ENCODE measurements around the gene MICALL2. TPM values are rescaled to one million over a fixed set of nuclear protein-coding genes. Genes with fewer than 3 reads are reported as not detected.
A peak's percentile ranks its signal among the peaks of the same experiment; 100 is the strongest.

Gene MICALL2
- total RNA-seq, result 10 to 100 TPM; 23.3 to 26.7 TPM

DNA sequence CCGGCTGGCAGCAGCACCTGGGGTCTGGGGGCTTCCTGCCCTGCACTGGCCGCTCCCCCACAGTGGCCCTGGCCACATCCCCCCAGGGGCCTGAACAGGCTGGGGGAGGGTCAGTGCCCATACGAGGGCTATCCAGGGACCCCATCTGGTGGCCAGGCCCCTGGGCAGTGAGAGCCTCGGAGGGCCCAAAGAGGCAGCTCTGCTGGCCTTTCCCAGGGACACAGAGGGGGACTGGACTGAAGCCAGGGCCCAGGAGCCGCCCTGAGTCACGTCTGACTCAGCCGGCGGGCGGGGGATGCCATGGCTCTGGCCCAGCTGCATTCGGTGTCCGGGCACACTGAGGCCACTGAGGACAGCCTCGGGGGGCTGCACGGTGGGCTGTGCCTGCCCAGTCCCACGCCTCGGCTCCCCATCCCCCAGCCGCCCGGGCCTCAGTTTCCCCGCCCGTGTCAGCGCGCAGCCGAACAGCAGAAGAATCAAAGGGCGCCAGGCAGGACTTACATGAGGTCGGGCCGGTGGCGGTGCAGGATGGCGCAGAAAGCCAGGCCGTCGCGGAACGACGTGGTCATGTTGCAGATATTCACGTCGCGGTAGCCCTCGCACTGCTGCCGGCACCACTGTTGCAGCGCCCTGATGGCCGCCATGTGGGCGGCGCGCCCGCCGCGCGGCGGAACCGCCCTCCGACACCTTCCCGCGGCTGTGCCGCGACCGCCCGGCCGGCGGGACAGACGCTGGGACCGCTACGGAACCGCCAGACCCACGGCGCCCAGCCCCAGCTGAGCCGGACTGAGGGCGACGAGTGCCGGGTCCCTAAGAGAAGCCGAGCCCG, at the start of gene MICALL2:
MICALL2 (minus strand) TSS at position 788 of the 829 bp plus-strand sequence; CDS start at position 644, 144 bp downstream.
- ATAC-seq (peak; percentile 20), DNase-seq (peak; percentile 83 to 95 (median 88))
- TF ChIP-seq, protein P1, sequence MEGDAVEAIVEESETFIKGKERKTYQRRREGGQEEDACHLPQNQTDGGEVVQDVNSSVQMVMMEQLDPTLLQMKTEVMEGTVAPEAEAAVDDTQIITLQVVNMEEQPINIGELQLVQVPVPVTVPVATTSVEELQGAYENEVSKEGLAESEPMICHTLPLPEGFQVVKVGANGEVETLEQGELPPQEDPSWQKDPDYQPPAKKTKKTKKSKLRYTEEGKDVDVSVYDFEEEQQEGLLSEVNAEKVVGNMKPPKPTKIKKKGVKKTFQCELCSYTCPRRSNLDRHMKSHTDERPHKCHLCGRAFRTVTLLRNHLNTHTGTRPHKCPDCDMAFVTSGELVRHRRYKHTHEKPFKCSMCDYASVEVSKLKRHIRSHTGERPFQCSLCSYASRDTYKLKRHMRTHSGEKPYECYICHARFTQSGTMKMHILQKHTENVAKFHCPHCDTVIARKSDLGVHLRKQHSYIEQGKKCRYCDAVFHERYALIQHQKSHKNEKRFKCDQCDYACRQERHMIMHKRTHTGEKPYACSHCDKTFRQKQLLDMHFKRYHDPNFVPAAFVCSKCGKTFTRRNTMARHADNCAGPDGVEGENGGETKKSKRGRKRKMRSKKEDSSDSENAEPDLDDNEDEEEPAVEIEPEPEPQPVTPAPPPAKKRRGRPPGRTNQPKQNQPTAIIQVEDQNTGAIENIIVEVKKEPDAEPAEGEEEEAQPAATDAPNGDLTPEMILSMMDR (IDR thresholded peaks at IDR 0.05), result no peak
- peak; percentile 69 to 81 (median 80) for TF ChIP-seq POLR2A (IDR thresholded peaks at IDR 0.05)
- peak within 1 kb of the TSS; percentile 73 to 91 (median 83) for H3K27ac ChIP-seq
- intact Hi-C loops (cut with DNase I), result no loop called here
- peaks cover 65% of the 10 kb centered on the region for H3K4me1 ChIP-seq
- H3K36me3 ChIP-seq (replicated peaks in 1 of 2; ENCODE audit: insufficient read depth in 1 of 2, low read depth in 2 of 2), result no peaks in the 10 kb centered on the region
- no peaks in the 10 kb centered on the region for H3K27me3 ChIP-seq
- peak within 1 kb of the TSS; percentile 36 to 74 for H3K4me3 ChIP-seq
- WGBS, 2 donors, result 1% methylated on average over 55 of the region's 69 CpGs; no CpG with 5 or more reads in 1 of the 2 donors
- no peaks in the 10 kb centered on the region for H3K9me3 ChIP-seq

- Histone ChIP-seq H3K4me3 (no peak overlapping the region), H3K27me3 (no peaks in the 10 kb centered on the region), H3K4me1 (peaks cover 44% of the 10 kb centered on the region), H3K9me3 (no peaks in the 10 kb centered on the region), H3K36me3 (replicated peaks in 1 of 2; ENCODE audit: insufficient read depth in 1 of 2, low read depth in 2 of 2) (no peaks in the 10 kb centered on the region), H3K27ac (peak overlapping the region; percentile 68 to 89 (median 84))
- TF ChIP-seq, protein P1 (IDR thresholded peaks at IDR 0.05), result no peak
- TF ChIP-seq POLR2A (IDR thresholded peaks at IDR 0.05), result peak in 2 of 3 donors; percentile 71 to 76
- ATAC-seq (peak; percentile 49), DNase-seq (peak; percentile 69 to 80 (median 74))
- 20 to 50% methylated on average over 10 of the region's 10 CpGs for WGBS, 2 donors
- intact Hi-C loops (cut with DNase I), result no loop called here
These were observed 49.0 kb upstream of the MICALL2 start for GRCh38 chr7:1508277-1508758.

GRCh38 chr7:1505731-1506550, 46.7 kb upstream of the MICALL2 start:
- no peak overlapping the region for H3K4me3 ChIP-seq
- no peak for TF ChIP-seq POLR2A (IDR thresholded peaks at IDR 0.05)
- TF ChIP-seq, protein P1 (IDR thresholded peaks at IDR 0.05), result no peak
- peaks cover 63% of the 10 kb centered on the region for H3K4me1 ChIP-seq
- H3K9me3 ChIP-seq, result no peaks in the 10 kb centered on the region
- no peaks in the 10 kb centered on the region for H3K27me3 ChIP-seq
- ATAC-seq, result no peak
- H3K36me3 ChIP-seq (replicated peaks in 1 of 2; ENCODE audit: insufficient read depth in 1 of 2, low read depth in 2 of 2), result peaks cover 0 to 4% of the 10 kb centered on the region in 2 donors
- WGBS, 2 donors, result 52 to 62% methylated on average over 17 to 35 of the region's 35 CpGs
- DNase-seq, result peak; percentile 43 to 61 (median 48)
- intact Hi-C loops (cut with DNase I), result no loop called here
- H3K27ac ChIP-seq, result peak overlapping the region; percentile 45 to 91 (median 68)

- peak; percentile 92 to 95 (median 93) for DNase-seq
- 0 to 1% methylated on average over 9 to 117 of the region's 118 CpGs for WGBS, 2 donors
- no peaks in the 10 kb centered on the region for H3K27me3 ChIP-seq
- H3K4me3 ChIP-seq, result peak within 1 kb of the TSS; percentile 71 to 100
- no peaks in the 10 kb centered on the region for H3K9me3 ChIP-seq
- peak within 1 kb of the TSS in 3 of 4 donors; percentile 75 to 91 (median 79) for H3K27ac ChIP-seq
- intact Hi-C loops (cut with DNase I), result loop anchor here (5.0 kb wide), 1 partner anchor 43 kb away; no protein-coding TSS in a partner anchor
- ATAC-seq, result peak; percentile 84
- H3K4me1 ChIP-seq, result peaks cover 63% of the 10 kb centered on the region
- H3K36me3 ChIP-seq (replicated peaks in 1 of 2; ENCODE audit: insufficient read depth in 1 of 2, low read depth in 2 of 2), result peaks cover 0 to 13% of the 10 kb centered on the region in 2 donors
- TF ChIP-seq, protein P1 (IDR thresholded peaks at IDR 0.05), result peak; percentile 56 to 100 (median 94)
- peak; percentile 68 to 76 (median 75) for TF ChIP-seq POLR2A (IDR thresholded peaks at IDR 0.05)
These were observed 44.8 kb upstream of the MICALL2 start, which contains the start of gene INTS1 for GRCh38 chr7:1503816-1504775. Gene INTS1, minus strand, starts transcription at chr7:1504389. Its CDS starts 429 bp downstream, at chr7:1503960.

Measured in body of pancreas (tissue), 4 donors.